Mesothelial cell of epicardium (in vitro differentiated cells): Measurements from ENCODE around the gene ANKK1. TPM values are rescaled to one million over a fixed set of nuclear protein-coding genes. Genes with fewer than 3 reads are reported as not detected.

Experiments
- DNase-seq, 2 experiments: peaks; one replicate each; pipeline ENCODE4 v3.0.0; 2021; ENCODE audit warnings: low spot score in 2 of 2; ENCODE audit not compliant: unreplicated experiment in 2 of 2
- H3K27ac Mint-ChIP-seq: 2 replicates; pipeline ENCODE4 v1.8.0; 2021; ENCODE audit warnings: mixed read lengths
- H3K27me3 Mint-ChIP-seq: 2 replicates; pipeline ENCODE4 v1.8.0; 2021; ENCODE audit warnings: low read depth, mixed read lengths
- H3K36me3 Mint-ChIP-seq: 2 replicates; pipeline ENCODE4 v1.8.0; 2021; ENCODE audit warnings: mixed read lengths
- H3K4me1 Mint-ChIP-seq: 2 replicates; pipeline ENCODE4 v1.8.0; 2021; ENCODE audit warnings: mixed read lengths
- H3K4me3 Mint-ChIP-seq: 2 replicates; pipeline ENCODE4 v1.8.0; 2021; ENCODE audit warnings: mild to moderate bottlenecking, moderate library complexity, mixed read lengths
- H3K9me3 Mint-ChIP-seq: 2 replicates; pipeline ENCODE4 v1.8.0; 2021; ENCODE audit warnings: mixed read lengths
- total RNA-seq: library from RNA; stranded (reverse); gene quantifications from 3 replicates; pipeline ENCODE4 v1.2.1, GENCODE V29; 2021
- TF ChIP-seq, protein P1 (sequence below): fragments of 200-600 bp; sonication (generic); IDR thresholded peaks from one replicate; pipeline ENCODE4 v1.5.0; 2021; ENCODE audit warnings: antibody characterized with exemption; ENCODE audit not compliant: unreplicated experiment

The ANKK1 gene
- total RNA-seq, 1 donor from 2014 or later: 2.8 TPM

DNA sequence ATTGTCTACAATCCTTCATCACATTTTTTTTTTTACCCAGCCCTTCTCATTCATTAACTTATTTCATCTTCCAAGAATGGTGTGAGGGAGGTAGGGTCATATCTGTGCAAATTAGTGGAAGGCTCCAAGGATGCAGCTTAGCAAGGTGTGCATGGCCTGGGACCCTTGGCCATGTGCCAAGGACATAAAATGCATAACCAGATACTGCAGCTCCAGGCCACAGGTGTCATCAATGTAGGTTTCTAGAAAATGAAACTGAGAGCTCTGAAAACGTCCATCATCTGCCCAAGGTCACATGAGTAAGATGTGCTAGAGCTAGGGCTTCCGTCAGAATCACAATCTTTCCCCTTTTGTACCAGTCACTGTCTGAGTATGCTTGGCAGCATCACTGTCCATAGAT is 29.8 kb downstream of the ANKK1 start:
- TF ChIP-seq, protein P1, sequence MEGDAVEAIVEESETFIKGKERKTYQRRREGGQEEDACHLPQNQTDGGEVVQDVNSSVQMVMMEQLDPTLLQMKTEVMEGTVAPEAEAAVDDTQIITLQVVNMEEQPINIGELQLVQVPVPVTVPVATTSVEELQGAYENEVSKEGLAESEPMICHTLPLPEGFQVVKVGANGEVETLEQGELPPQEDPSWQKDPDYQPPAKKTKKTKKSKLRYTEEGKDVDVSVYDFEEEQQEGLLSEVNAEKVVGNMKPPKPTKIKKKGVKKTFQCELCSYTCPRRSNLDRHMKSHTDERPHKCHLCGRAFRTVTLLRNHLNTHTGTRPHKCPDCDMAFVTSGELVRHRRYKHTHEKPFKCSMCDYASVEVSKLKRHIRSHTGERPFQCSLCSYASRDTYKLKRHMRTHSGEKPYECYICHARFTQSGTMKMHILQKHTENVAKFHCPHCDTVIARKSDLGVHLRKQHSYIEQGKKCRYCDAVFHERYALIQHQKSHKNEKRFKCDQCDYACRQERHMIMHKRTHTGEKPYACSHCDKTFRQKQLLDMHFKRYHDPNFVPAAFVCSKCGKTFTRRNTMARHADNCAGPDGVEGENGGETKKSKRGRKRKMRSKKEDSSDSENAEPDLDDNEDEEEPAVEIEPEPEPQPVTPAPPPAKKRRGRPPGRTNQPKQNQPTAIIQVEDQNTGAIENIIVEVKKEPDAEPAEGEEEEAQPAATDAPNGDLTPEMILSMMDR: no peak
- no peak for DNase-seq
- Mint-ChIP-seq H3K4me3 (no peak overlapping the region), H3K9me3 (no peaks in the 10 kb centered on the region), H3K27ac (no peak overlapping the region), H3K27me3 (peaks cover 31% of the 10 kb centered on the region), H3K4me1 (no peaks in the 10 kb centered on the region), H3K36me3 (no peaks in the 10 kb centered on the region)

DNA sequence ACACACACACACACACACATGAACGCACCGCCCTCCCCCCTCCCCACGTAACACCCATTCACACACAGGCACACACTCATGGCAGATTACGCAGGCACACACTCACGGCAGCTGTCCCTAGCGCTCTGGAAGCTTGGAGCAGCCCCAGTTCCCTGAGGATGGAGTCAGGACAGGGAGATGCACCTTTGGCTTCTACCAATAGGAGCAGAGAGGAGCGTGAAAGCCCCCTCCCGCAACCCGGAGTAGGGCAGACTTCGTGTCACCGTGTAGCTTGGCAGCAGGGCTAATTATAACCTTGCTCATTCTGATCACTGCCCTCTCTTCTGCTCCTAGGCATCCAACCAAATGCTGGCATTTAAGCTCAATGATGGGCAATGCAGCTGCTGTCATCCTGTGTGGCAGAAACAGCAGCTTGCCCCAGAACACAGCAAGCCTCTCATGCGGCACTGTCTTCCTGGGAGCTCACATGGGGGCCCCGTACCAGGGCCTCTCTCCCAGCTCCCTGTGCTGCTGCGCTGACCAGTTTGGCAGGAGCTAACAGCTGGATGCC is 31.9 kb downstream of the ANKK1 start:
- H3K36me3 Mint-ChIP-seq: no peaks in the 10 kb centered on the region
- TF ChIP-seq, protein P1: no peak
- DNase-seq: no peak
- H3K27ac Mint-ChIP-seq: no peak overlapping the region
- H3K4me3 Mint-ChIP-seq: no peak overlapping the region
- no peaks in the 10 kb centered on the region for H3K4me1 Mint-ChIP-seq
- no peaks in the 10 kb centered on the region for H3K9me3 Mint-ChIP-seq
- H3K27me3 Mint-ChIP-seq: peaks cover 26% of the 10 kb centered on the region

- Mint-ChIP-seq H3K36me3 (no peaks in the 10 kb centered on the region), H3K4me1 (no peaks in the 10 kb centered on the region), H3K27me3 (peaks cover 22% of the 10 kb centered on the region), H3K27ac (no peak overlapping the region), H3K4me3 (no peak overlapping the region), H3K9me3 (no peaks in the 10 kb centered on the region)
- no peak for DNase-seq
- TF ChIP-seq, protein P1: no peak
Observed at GRCh38 chr11:113420808-113421207, 33.2 kb downstream of the ANKK1 start.

DNA sequence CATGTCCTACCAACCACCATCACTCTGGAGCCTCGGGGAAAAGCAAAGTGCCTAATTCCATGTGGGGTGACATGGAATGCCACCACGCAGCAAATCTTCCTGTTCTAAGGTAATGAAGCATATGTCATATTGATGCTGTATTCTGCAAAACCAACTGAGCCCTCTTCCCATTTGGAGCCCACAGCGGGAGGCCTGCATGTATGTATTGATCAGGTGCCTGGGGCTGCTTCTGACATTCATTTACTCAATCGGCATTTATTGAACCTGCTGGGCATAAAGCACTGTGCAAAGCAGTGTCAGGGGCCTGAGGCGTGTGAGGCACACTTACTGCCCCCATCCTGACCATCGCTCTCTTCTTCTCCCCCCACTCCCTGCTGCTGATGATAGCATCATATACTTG is 39.1 kb downstream of the ANKK1 start:
- Mint-ChIP-seq H3K4me3 (no peak overlapping the region), H3K4me1 (no peaks in the 10 kb centered on the region)

DNA sequence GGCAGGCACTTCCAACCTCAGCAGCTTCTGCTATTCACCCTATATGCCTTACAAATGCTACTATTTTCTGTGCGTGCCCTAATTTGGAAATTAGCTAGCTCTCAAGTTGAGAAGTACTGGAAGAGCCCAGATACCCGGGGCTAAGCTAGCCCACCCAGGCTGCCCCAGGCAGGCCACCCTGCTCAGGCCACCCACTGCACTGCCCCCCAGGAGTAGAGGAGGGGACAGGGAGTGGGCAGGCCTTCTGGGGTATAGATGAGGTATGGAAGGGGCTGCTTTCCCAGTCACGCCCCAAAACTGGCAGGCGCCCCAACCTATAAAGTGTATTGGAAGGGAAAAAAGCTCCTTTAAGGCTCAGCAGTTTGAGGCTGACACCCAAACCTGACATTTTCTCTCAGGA is 44.2 kb downstream of the ANKK1 start:
- peaks cover 6% of the 10 kb centered on the region for H3K4me1 Mint-ChIP-seq
- H3K27ac Mint-ChIP-seq: no peak overlapping the region
- H3K36me3 Mint-ChIP-seq: no peaks in the 10 kb centered on the region
- no peaks in the 10 kb centered on the region for H3K9me3 Mint-ChIP-seq
- peaks cover 7% of the 10 kb centered on the region for H3K27me3 Mint-ChIP-seq
- H3K4me3 Mint-ChIP-seq: no peak overlapping the region
- no peak for DNase-seq
- TF ChIP-seq, protein P1: no peak

More for the DNA sequence above, 39.1 kb downstream of the ANKK1 start:
- Mint-ChIP-seq H3K27ac (no peak overlapping the region), H3K36me3 (no peaks in the 10 kb centered on the region), H3K9me3 (no peaks in the 10 kb centered on the region), H3K27me3 (peaks cover 7% of the 10 kb centered on the region)
- no peak for DNase-seq
- TF ChIP-seq, protein P1: no peak
